HepG2 (cell line): Measurements from ENCODE around the gene ATP1A1.

Experiments used
- AFF4 ChIP-seq: sonication (generic); formaldehyde crosslinking; IDR thresholded peaks from 2 replicates; pipeline ENCODE4 v1.4.0; 2020; ENCODE audit warnings: missing genetic modification reagents
- ARID4A ChIP-seq: sonication (generic); formaldehyde crosslinking; IDR thresholded peaks from 2 replicates; pipeline ENCODE4 v1.5.0; 2020; ENCODE audit warnings: mild to moderate bottlenecking, missing genetic modification reagents, borderline replicate concordance
- ATF2 ChIP-seq: sonication (generic); formaldehyde crosslinking; IDR thresholded peaks from 2 replicates; pipeline ENCODE4 v1.4.0; 2020; ENCODE audit warnings: missing genetic modification reagents
- CTCF ChIP-seq: sonication (generic); formaldehyde crosslinking; IDR thresholded peaks from 2 replicates; pipeline ENCODE4 v1.5.0; 2020; ENCODE audit warnings: mild to moderate bottlenecking, missing genetic modification reagents, moderate library complexity
- E2F2 ChIP-seq: sonication (generic); formaldehyde crosslinking; IDR thresholded peaks from 2 replicates; pipeline ENCODE4 v1.4.0; 2020; ENCODE audit warnings: missing genetic modification reagents, borderline replicate concordance
- ELK4 ChIP-seq: sonication (generic); formaldehyde crosslinking; IDR thresholded peaks from 2 replicates; pipeline ENCODE4 v1.9.0; 2021; ENCODE audit warnings: missing genetic modification reagents, borderline replicate concordance
- HMGXB4 ChIP-seq, 2 experiments: sonication (generic) in 1 of 2; formaldehyde crosslinking in 1 of 2; IDR thresholded peaks; 2 replicates each; pipeline versions ENCODE4 v1.4.0 to v1.6.1; 2018 to 2020; ENCODE audit warnings: missing genetic modification reagents in 2 of 2, borderline replicate concordance in 1 of 2, low read depth in 1 of 2, mild to moderate bottlenecking in 1 of 2, missing biosample characterization in 1 of 2
- MAFF ChIP-seq: IDR thresholded peaks from 2 replicates; pipeline ENCODE4 v1.6.1; 2011; ENCODE audit warnings: low read depth, low read length, improper control_type of control experiment
- MXI1 ChIP-seq: IDR thresholded peaks from 3 replicates; pipeline ENCODE4 v1.6.1; 2012; ENCODE audit warnings: low read depth, low read length, inconsistent platforms, borderline replicate concordance
- NR2C2 ChIP-seq: sonication (generic); formaldehyde crosslinking; IDR thresholded peaks from 2 replicates; pipeline ENCODE4 v1.4.0; 2020; ENCODE audit warnings: missing genetic modification reagents, mild to moderate bottlenecking, moderate library complexity, borderline replicate concordance
- POLR2A ChIP-seq, 2 experiments: IDR thresholded peaks; 2 replicates each; pipeline ENCODE4 v1.6.1; 2011; ENCODE audit warnings: low read depth in 2 of 2, low read length in 2 of 2, mild to moderate bottlenecking in 1 of 2, moderate library complexity in 1 of 2; ENCODE audit not compliant: insufficient read depth in 1 of 2
- SUZ12 ChIP-seq: fragments of 150-350 bp; IDR thresholded peaks from 2 replicates; pipeline ENCODE4 v1.6.1; 2014; ENCODE audit warnings: low read depth, low read length
- ZBTB26 ChIP-seq: IDR thresholded peaks from 2 replicates; pipeline ENCODE4 v1.6.1; 2016; ENCODE audit warnings: missing compliant biosample characterization, missing genetic modification reagents, borderline replicate concordance
- ZNF281 ChIP-seq: sonication (generic); formaldehyde crosslinking; IDR thresholded peaks from 2 replicates; pipeline ENCODE4 v1.4.0; 2020; ENCODE audit warnings: missing genetic modification reagents, borderline replicate concordance

- TF ChIP-seq ZNF281 = no peak
- TF ChIP-seq ARID4A (CRISPR knock-in tag) = no peak
- TF ChIP-seq ELK4 (CRISPR knock-in tag) = no peak
- no peak for TF ChIP-seq ZBTB26 (CRISPR knock-in tag)
- no peak for TF ChIP-seq MXI1
- TF ChIP-seq POLR2A (IDR thresholded peaks at IDR 0.05; ENCODE audit: insufficient read depth in 1 of 2, low read depth in 2 of 2, low read length in 2 of 2) = no peak
- no peak for TF ChIP-seq CTCF
- TF ChIP-seq HMGXB4 (CRISPR knock-in tag; IDR thresholded peaks at IDR 0.05; ENCODE audit: borderline replicate concordance in 1 of 2, low read depth in 1 of 2) = no peak
- no peak for TF ChIP-seq ATF2 (CRISPR knock-in tag)
- no peak for TF ChIP-seq MAFF
- no peak for TF ChIP-seq SUZ12
- TF ChIP-seq AFF4 (CRISPR knock-in tag) = no peak
- TF ChIP-seq E2F2 (CRISPR knock-in tag) = no peak
- TF ChIP-seq NR2C2 (CRISPR knock-in tag) = no peak
Observed at GRCh38 chr1:116386042-116386441, 13.0 kb downstream of the ATP1A1 start.
